ENCODE measurements around the gene GMNC. TPM values are rescaled to one million over a fixed set of nuclear protein-coding genes. Genes with fewer than 3 reads are reported as not detected.

The GMNC gene
- polyA plus RNA-seq, 1 of the 3 experiments (the other 2 are of a cell fraction), result not detected

GRCh38 chr3:190810957-190811356 is 51.5 kb downstream of the GMNC start:
- no peaks in the 10 kb centered on the region for H4K20me1 ChIP-seq (ENCODE audit: insufficient read depth)
- TF ChIP-seq GABPA (IDR thresholded peaks at IDR 0.05; ENCODE audit: low read depth), result no peak
- no peak for TF ChIP-seq MEF2A (IDR thresholded peaks at IDR 0.05; ENCODE audit: borderline replicate concordance, low read depth)
- no peak overlapping the region for H3K27ac ChIP-seq (ENCODE audit: low read depth in 2 of 2, low read length in 1 of 2)
- H3K79me2 ChIP-seq (ENCODE audit: insufficient read depth), result no peaks in the 10 kb centered on the region
- H3K9me2 ChIP-seq, result no peaks in the 10 kb centered on the region
- 6% methylated on average over 4 of the region's 4 CpGs for WGBS (ENCODE audit: low lambda C conversion rate)
- H3K4me3 ChIP-seq (ENCODE audit: low read depth in 2 of 2, low read length in 1 of 2), result no peak overlapping the region
- no peaks in the 10 kb centered on the region for H3K4me1 ChIP-seq (ENCODE audit: control insufficient read depth in 1 of 2, insufficient read depth in 2 of 2, low read depth in 1 of 2, low read length in 1 of 2)
- H3F3A ChIP-seq (replicated peaks; ENCODE audit: insufficient read depth), result no peaks in the 10 kb centered on the region
- no peaks in the 10 kb centered on the region for H3K27me3 ChIP-seq (ENCODE audit: insufficient read depth)
- POLR2A ChIA-PET, result no interaction called here
- no peak overlapping the region for H3K4me2 ChIP-seq
- CTCF ChIA-PET, result interaction anchor here (0.6 to 1.4 kb wide), 5 partner anchors 15 to 93 kb away, joined by 3 to 4 read pairs (median 3); no protein-coding TSS in a partner anchor
- no peak overlapping the region for H3K9ac ChIP-seq
- no peaks in the 10 kb centered on the region for H3K9me3 ChIP-seq
- no peak for DNase-seq
- no peak overlapping the region for H2AFZ ChIP-seq (ENCODE audit: low read depth)
- H3K36me3 ChIP-seq (replicated peaks in 1 of 2; ENCODE audit: control insufficient read depth in 1 of 2, insufficient read depth in 2 of 2, low read length in 1 of 2), result no peaks in the 10 kb centered on the region

- H3K27ac ChIP-seq (ENCODE audit: low read depth in 2 of 2, low read length in 1 of 2), result no peak overlapping the region
- no peaks in the 10 kb centered on the region for H3K36me3 ChIP-seq (replicated peaks in 1 of 2; ENCODE audit: control insufficient read depth in 1 of 2, insufficient read depth in 2 of 2, low read length in 1 of 2)
- H3K4me2 ChIP-seq, result no peak overlapping the region
- ChIA-PET POLR2A (no interaction called here), CTCF (no interaction called here)
- DNase-seq, result no peak
- 0% methylated on average over 2 of the region's 2 CpGs for WGBS (ENCODE audit: low lambda C conversion rate)
- no peak overlapping the region for H2AFZ ChIP-seq (ENCODE audit: low read depth)
- no peaks in the 10 kb centered on the region for H3K9me3 ChIP-seq
- no peak overlapping the region for H3K9ac ChIP-seq
- peaks cover 4% of the 10 kb centered on the region; the same call in 1 of the 2 replicates for H3K9me2 ChIP-seq
- H3K27me3 ChIP-seq (ENCODE audit: insufficient read depth), result no peaks in the 10 kb centered on the region
- H4K20me1 ChIP-seq (ENCODE audit: insufficient read depth), result no peaks in the 10 kb centered on the region
- H3K4me1 ChIP-seq (ENCODE audit: control insufficient read depth in 1 of 2, insufficient read depth in 2 of 2, low read depth in 1 of 2, low read length in 1 of 2), result no peaks in the 10 kb centered on the region
- H3K4me3 ChIP-seq (ENCODE audit: low read depth in 2 of 2, low read length in 1 of 2), result no peak overlapping the region
- TF ChIP-seq SIN3A (IDR thresholded peaks at IDR 0.05; ENCODE audit: borderline replicate concordance, low read depth, low read length), result no peak
- no peak for TF ChIP-seq USF1 (IDR thresholded peaks at IDR 0.05; ENCODE audit: borderline replicate concordance, low read depth)
- no peak for TF ChIP-seq GATA2 (CRISPR knock-in tag; IDR thresholded peaks at IDR 0.05)
- no peak for TF ChIP-seq FOXM1 (IDR thresholded peaks at IDR 0.05; ENCODE audit: low read depth)
- no peak for TF ChIP-seq TCF12 (IDR thresholded peaks at IDR 0.05)
- no peak for TF ChIP-seq MXI1 (IDR thresholded peaks at IDR 0.05; ENCODE audit: low read depth, low read length)
- no peak for TF ChIP-seq MAX (IDR thresholded peaks at IDR 0.05; ENCODE audit: low read depth)
- no peak for TF ChIP-seq RXRA (IDR thresholded peaks at IDR 0.05; ENCODE audit: borderline replicate concordance, low read depth)
- no peak for TF ChIP-seq RAD21 (IDR thresholded peaks at IDR 0.05; ENCODE audit: low read length)
- no peak for TF ChIP-seq NRF1 (IDR thresholded peaks at IDR 0.05; ENCODE audit: low read depth, low read length)
- no peak for TF ChIP-seq FOSL2 (IDR thresholded peaks at IDR 0.05; ENCODE audit: borderline replicate concordance, low read depth)
- no peak for TF ChIP-seq EP300 (IDR thresholded peaks at IDR 0.05; ENCODE audit: borderline replicate concordance in 1 of 2, low read depth in 1 of 2, low read length in 1 of 2)
- no peak for TF ChIP-seq USF2 (IDR thresholded peaks at IDR 0.05; ENCODE audit: borderline replicate concordance, low read depth, low read length)
- H3K79me2 ChIP-seq (ENCODE audit: insufficient read depth), result no peaks in the 10 kb centered on the region
- no peaks in the 10 kb centered on the region for H3F3A ChIP-seq (replicated peaks; ENCODE audit: insufficient read depth)
Measured at GRCh38 chr3:190809351-190809750, 53.1 kb downstream of the GMNC start.

All from SK-N-SH (cell line).